GM12878 (cell line): ENCODE data around the gene ZFPM1. TPM values are rescaled to one million over a fixed set of nuclear protein-coding genes. Genes with fewer than 3 reads are reported as not detected.
A peak's percentile ranks its signal among the peaks of the same experiment; 100 is the strongest.

Experiments used
- CHD4 ChIP-seq: fragments of 200-600 bp; sonication (generic); IDR thresholded peaks from 2 replicates; pipeline ENCODE4 v1.6.1; 2016; ENCODE audit warnings: mild to moderate bottlenecking
- CREM ChIP-seq: IDR thresholded peaks from 2 replicates; pipeline ENCODE4 v1.6.1; 2014; ENCODE audit warnings: antibody characterized with exemption, low read depth
- EED ChIP-seq: sonication (generic); IDR thresholded peaks from 2 replicates; pipeline ENCODE4 v1.6.1; 2016; ENCODE audit warnings: antibody characterized with exemption, low read depth
- EP300 ChIP-seq, 2 experiments: fragments of 150-350 bp in 1 of 2; IDR thresholded peaks; 2 replicates each; pipeline ENCODE4 v1.6.1; 2011 to 2012; ENCODE audit warnings: low read depth in 2 of 2, low read length in 2 of 2, borderline replicate concordance in 1 of 2, improper control_type of control experiment in 1 of 2, inconsistent platforms in 1 of 2; ENCODE audit not compliant: control insufficient read depth in 1 of 2
- KAT2A ChIP-seq: conservative IDR thresholded peaks from 2 replicates; pipeline ENCODE4 v1.6.1; 2011; ENCODE audit warnings: low read depth, low read length; ENCODE audit not compliant: control insufficient read depth
- KLF5 ChIP-seq: fragments of 450-650 bp; IDR thresholded peaks from 2 replicates; pipeline ENCODE4 v1.6.1; 2014; ENCODE audit warnings: mild to moderate bottlenecking; ENCODE audit not compliant: partially characterized antibody
- NFXL1 ChIP-seq: fragments of 450-650 bp; IDR thresholded peaks from 2 replicates; pipeline ENCODE4 v1.6.1; 2017; ENCODE audit warnings: antibody characterized with exemption, mild to moderate bottlenecking, borderline replicate concordance
- NR2C2 ChIP-seq: IDR thresholded peaks from 2 replicates; pipeline ENCODE4 v1.6.1; 2011; ENCODE audit warnings: borderline replicate concordance, low read depth; ENCODE audit not compliant: control insufficient read depth, insufficient read length
- PML ChIP-seq: IDR thresholded peaks from 2 replicates; pipeline ENCODE4 v1.6.1; 2012; ENCODE audit warnings: low read length, inconsistent platforms
- YY1 ChIP-seq: IDR thresholded peaks from 2 replicates; pipeline ENCODE4 v1.6.1; 2011; ENCODE audit warnings: low read depth, mild to moderate bottlenecking, low read length
- ZNF207 ChIP-seq: fragments of 450-650 bp; IDR thresholded peaks from 2 replicates; pipeline ENCODE4 v1.6.1; 2014; ENCODE audit warnings: antibody characterized with exemption, mild to moderate bottlenecking, borderline replicate concordance
- polyA plus RNA-seq, 11 experiments: library from polyadenylated mRNA; depleted of rRNA in 4 of 11; unstranded in 6 of 11; stranded (reverse) in 5 of 11; fragments of >200 nt; fragmentation: Nextera tagmentation in 4 of 11; fragmentation: Illumina TruSeq in 1 of 11; extraction: Ambion mirVana in 4 of 11; extraction: Trizol in 1 of 11; gene quantifications; 1 replicate in 1 of 11; 2 replicates in 10 of 11; pipeline versions ENCODE4 v1.2.1 to v1.2.3, GENCODE V29; 2011 to 2016; ENCODE audit warnings: inconsistent platforms in 2 of 11, missing spikeins in 2 of 11, low read depth in 1 of 11
- total RNA-seq, 4 experiments: library from RNA; depleted of rRNA in 3 of 4; stranded (reverse); fragments of >200 nt in 3 of 4; fragmentation: Illumina TruSeq in 1 of 4; extraction: Trizol in 1 of 4; gene quantifications; 2 replicates each; pipeline versions ENCODE4 v1.2.1 to v1.2.3, GENCODE V29; 2013 to 2021
- TF ChIP-seq, protein P1 (sequence below): fragments of 450-650 bp; IDR thresholded peaks from 2 replicates; pipeline ENCODE4 v1.6.1; 2017; ENCODE audit warnings: mild to moderate bottlenecking, moderate library complexity
- TF ChIP-seq, protein P2 (sequence below): fragments of 450-650 bp; IDR thresholded peaks from 2 replicates; pipeline ENCODE4 v1.6.1; 2018; ENCODE audit warnings: borderline replicate concordance, mild to moderate bottlenecking; ENCODE audit not compliant: partially characterized antibody
- TF ChIP-seq, protein P3 (sequence below): IDR thresholded peaks from 2 replicates; pipeline ENCODE4 v1.6.1; 2011; ENCODE audit warnings: mild to moderate bottlenecking, low read depth, low read length, moderate library complexity; ENCODE audit not compliant: insufficient replicate concordance
- TF ChIP-seq, protein P4 (sequence below): fragments of 450-650 bp; IDR thresholded peaks from 2 replicates; pipeline ENCODE4 v1.6.1; 2018; ENCODE audit warnings: mild to moderate bottlenecking, low read depth, moderate library complexity; ENCODE audit not compliant: partially characterized antibody
- TF ChIP-seq, protein P5 (sequence below): IDR thresholded peaks from 2 replicates; pipeline ENCODE4 v1.6.1; 2011; ENCODE audit warnings: borderline replicate concordance, low read depth, mild to moderate bottlenecking, moderate library complexity, low read length; ENCODE audit not compliant: insufficient read depth, poor library complexity, severe bottlenecking

The ZFPM1 gene
- total and polyA plus RNA-seq, 10 of the 15 experiments (the other 5 are each of a cell fraction or from before 2014, with no cell fraction given), result 0.02 to 5.1 (median 0.30) TPM

DNA sequence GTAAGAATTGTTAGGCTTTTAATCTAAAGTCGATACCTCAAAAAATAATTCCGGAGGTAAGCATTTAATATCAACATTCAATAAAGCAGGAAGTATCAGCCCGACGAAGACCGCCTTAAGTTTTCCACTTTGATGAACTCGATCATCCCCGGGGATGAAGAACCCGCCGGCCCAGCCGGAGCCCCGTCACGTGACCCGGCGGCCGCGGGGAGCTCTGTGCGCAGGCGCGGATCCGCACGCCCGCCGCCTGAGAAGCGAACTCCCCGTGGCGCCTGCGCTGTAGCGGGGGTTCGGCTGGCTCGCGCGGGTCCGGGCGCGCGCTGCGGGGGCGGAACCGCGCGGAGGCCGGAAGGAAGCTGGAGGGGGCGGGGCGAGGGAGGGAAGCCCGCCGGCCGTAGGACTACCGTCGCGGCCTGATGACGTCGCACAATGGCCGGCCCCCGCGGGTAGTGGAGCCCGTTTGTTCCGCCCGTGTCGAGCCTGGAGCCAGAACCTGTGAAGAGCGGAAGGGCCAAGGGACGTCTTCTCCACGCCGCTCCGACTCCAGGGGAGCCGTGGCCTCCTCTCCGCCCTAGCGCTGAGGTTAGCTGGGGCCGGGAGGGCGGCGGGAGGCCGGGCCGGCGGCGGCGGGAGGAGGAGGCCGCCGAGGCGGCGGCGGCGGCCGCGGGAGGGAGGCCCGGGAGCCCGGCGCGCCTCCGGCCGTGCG, 117.1 kb downstream of the ZFPM1 start, which contains the start of gene ZC3H18 (continued):
- TF ChIP-seq CREM (peak; percentile 99), ZNF207 (peak; percentile 53; the same call in 1 of the 2 replicates), CHD4 (no peak), NR2C2 (no peak), YY1 (peak; percentile 98), KLF5 (peak; percentile 41), PML (peak; percentile 64; the same call in 1 of the 2 replicates), EED (no peak), EP300 (IDR thresholded peaks at IDR 0.05; ENCODE audit: borderline replicate concordance in 1 of 2, control insufficient read depth in 1 of 2, low read depth in 2 of 2, low read length in 2 of 2) (no peak), NFXL1 (no peak), KAT2A (no peak)
- TF ChIP-seq, protein P1, sequence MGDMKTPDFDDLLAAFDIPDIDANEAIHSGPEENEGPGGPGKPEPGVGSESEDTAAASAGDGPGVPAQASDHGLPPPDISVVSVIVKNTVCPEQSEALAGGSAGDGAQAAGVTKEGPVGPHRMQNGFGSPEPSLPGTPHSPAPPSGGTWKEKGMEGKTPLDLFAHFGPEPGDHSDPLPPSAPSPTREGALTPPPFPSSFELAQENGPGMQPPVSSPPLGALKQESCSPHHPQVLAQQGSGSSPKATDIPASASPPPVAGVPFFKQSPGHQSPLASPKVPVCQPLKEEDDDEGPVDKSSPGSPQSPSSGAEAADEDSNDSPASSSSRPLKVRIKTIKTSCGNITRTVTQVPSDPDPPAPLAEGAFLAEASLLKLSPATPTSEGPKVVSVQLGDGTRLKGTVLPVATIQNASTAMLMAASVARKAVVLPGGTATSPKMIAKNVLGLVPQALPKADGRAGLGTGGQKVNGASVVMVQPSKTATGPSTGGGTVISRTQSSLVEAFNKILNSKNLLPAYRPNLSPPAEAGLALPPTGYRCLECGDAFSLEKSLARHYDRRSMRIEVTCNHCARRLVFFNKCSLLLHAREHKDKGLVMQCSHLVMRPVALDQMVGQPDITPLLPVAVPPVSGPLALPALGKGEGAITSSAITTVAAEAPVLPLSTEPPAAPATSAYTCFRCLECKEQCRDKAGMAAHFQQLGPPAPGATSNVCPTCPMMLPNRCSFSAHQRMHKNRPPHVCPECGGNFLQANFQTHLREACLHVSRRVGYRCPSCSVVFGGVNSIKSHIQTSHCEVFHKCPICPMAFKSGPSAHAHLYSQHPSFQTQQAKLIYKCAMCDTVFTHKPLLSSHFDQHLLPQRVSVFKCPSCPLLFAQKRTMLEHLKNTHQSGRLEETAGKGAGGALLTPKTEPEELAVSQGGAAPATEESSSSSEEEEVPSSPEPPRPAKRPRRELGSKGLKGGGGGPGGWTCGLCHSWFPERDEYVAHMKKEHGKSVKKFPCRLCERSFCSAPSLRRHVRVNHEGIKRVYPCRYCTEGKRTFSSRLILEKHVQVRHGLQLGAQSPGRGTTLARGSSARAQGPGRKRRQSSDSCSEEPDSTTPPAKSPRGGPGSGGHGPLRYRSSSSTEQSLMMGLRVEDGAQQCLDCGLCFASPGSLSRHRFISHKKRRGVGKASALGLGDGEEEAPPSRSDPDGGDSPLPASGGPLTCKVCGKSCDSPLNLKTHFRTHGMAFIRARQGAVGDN, result 0 out of 2 replicates have a peak, but pooled peaks have one; percentile 21
- TF ChIP-seq, protein P2, sequence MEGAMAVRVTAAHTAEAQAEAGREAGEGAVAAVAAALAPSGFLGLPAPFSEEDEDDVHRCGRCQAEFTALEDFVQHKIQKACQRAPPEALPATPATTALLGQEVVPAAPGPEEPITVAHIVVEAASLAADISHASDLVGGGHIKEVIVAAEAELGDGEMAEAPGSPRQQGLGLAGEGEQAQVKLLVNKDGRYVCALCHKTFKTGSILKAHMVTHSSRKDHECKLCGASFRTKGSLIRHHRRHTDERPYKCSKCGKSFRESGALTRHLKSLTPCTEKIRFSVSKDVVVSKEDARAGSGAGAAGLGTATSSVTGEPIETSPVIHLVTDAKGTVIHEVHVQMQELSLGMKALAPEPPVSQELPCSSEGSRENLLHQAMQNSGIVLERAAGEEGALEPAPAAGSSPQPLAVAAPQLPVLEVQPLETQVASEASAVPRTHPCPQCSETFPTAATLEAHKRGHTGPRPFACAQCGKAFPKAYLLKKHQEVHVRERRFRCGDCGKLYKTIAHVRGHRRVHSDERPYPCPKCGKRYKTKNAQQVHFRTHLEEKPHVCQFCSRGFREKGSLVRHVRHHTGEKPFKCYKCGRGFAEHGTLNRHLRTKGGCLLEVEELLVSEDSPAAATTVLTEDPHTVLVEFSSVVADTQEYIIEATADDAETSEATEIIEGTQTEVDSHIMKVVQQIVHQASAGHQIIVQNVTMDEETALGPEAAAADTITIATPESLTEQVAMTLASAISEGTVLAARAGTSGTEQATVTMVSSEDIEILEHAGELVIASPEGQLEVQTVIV, result peak; percentile 41
- TF ChIP-seq, protein P3, sequence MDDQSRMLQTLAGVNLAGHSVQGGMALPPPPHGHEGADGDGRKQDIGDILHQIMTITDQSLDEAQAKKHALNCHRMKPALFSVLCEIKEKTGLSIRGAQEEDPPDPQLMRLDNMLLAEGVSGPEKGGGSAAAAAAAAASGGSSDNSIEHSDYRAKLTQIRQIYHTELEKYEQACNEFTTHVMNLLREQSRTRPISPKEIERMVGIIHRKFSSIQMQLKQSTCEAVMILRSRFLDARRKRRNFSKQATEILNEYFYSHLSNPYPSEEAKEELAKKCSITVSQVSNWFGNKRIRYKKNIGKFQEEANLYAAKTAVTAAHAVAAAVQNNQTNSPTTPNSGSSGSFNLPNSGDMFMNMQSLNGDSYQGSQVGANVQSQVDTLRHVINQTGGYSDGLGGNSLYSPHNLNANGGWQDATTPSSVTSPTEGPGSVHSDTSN, result no peak
- TF ChIP-seq, protein P4, sequence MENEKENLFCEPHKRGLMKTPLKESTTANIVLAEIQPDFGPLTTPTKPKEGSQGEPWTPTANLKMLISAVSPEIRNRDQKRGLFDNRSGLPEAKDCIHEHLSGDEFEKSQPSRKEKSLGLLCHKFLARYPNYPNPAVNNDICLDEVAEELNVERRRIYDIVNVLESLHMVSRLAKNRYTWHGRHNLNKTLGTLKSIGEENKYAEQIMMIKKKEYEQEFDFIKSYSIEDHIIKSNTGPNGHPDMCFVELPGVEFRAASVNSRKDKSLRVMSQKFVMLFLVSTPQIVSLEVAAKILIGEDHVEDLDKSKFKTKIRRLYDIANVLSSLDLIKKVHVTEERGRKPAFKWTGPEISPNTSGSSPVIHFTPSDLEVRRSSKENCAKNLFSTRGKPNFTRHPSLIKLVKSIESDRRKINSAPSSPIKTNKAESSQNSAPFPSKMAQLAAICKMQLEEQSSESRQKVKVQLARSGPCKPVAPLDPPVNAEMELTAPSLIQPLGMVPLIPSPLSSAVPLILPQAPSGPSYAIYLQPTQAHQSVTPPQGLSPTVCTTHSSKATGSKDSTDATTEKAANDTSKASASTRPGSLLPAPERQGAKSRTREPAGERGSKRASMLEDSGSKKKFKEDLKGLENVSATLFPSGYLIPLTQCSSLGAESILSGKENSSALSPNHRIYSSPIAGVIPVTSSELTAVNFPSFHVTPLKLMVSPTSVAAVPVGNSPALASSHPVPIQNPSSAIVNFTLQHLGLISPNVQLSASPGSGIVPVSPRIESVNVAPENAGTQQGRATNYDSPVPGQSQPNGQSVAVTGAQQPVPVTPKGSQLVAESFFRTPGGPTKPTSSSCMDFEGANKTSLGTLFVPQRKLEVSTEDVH, result no peak
- TF ChIP-seq, protein P5, sequence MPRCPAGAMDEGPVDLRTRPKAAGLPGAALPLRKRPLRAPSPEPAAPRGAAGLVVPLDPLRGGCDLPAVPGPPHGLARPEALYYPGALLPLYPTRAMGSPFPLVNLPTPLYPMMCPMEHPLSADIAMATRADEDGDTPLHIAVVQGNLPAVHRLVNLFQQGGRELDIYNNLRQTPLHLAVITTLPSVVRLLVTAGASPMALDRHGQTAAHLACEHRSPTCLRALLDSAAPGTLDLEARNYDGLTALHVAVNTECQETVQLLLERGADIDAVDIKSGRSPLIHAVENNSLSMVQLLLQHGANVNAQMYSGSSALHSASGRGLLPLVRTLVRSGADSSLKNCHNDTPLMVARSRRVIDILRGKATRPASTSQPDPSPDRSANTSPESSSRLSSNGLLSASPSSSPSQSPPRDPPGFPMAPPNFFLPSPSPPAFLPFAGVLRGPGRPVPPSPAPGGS, result no peak
